HCEC 1CT (cell line): ENCODE data around the gene SIX4.
A peak's percentile ranks its signal among the peaks of the same experiment; 100 is the strongest.

Source experiments
- DNase-seq: peaks from one replicate; pipeline ENCODE4 v3.0.0-alpha.2; 2017

SIX4 gene

DNA sequence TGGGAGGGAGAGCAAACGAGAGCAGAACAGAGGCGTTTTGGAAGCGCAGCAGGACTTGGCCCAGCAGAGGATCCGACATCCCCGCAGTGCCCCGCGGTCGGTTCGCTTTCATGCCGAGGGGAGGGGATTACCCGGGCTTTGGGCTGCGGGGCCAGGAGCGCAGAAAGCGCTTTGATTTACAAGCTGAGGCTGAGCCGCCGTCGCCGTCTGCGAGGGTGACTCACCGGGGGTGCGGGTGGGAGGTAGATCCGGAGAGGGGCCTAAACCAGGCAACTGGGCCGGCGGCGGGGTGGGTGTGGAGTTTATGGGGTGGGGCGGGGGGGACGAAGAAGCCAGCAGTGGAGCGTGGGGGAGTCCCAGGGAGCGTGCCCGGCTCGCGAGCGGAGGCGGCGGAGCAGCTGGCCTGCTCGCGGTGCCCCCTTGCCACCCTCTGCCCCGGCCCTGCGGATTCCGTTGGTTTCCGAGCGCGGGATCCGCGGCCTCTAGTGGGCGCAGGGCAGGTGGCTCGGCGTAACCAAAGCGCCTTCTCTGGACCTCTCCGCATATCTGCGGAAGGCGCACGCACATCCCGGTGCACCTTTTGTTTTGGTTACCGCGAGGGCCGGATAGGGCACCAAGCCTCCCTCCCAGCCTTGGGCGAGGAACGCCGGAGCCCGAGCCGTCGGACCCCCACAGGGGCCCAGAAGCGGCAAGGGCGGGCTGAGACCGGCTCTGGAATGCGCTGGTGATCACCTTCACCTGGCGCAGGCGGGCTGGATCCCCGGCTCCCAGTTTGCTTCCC, 2.6 kb downstream of the SIX4 start:
- DNase-seq = peak; percentile 55

DNA sequence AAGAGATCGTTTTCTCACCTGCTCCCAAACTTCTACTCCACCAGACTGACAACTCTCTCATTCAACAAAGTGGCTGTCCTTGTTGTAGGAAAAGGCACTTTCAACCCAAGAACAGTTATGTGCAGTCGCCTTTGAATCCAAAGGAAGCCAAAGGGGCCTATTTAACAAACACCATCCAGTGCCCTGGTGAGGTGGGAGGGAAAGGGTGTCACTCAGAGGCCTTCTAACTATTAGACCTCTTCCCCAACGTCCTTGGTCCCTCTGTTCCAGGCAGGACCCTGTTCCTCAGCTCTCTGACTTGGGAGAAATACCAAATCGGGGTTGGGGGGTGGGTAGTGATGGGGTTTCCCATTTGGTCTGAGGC, 3.2 kb downstream of the SIX4 start:
- no peak for DNase-seq

DNA sequence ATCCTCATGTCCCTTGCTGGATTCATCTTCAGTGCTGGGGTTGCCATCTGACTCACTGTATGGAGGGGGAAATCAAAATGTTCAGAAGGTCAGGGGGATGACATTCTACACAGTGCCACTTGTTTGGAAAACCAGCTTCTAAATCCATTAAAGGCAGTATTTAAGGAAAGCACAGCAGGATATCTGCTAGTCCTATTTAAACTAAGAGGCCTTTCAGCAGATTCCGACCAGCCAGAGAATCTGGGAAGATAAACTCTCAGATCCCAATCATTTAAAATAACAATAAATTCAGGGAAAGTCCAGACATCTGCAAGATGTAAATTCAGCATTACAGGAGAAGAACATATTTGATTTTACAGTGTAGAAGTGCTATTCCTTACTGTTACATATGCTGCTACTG, 3.8 kb downstream of the SIX4 start:
- DNase-seq = no peak

DNA sequence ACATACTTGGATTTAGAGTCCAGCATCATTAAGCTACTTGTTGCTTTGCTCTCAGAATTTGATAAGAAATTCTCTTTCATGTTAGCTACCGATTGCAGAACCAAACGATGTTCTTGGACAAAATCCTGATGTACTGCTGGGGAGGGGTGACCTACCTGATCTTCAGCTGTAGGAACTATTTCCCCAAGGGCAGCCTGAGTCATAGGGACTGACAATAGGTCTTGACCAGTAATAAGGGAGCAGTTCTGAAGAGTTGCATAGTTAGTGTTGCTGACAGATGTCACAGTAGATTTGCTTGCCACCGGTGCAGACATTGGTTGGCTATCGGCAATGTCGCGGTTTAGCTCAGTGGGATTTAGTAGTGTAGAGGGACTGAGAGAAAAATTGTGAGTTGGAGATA, 10.6 kb downstream of the SIX4 start:
- DNase-seq = no peak

DNA sequence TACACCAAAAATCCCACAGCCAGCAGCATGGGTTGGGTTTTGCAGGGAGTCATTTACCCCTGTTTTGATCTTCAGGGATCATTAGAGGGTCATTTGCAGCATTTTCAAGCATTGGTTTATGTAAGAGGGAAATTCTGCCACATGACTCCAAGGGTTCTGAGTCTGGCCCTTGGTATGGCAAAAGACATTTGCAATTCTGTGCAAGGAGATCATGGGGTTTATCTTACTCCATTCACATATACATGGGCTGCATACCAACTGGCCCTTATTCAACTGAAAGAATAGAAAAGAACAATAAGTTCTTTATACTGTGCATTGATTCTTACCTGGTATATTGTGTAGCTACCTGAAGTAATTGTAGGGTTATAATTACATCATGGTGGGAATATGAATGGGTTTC, 13.7 kb downstream of the SIX4 start:
- DNase-seq = no peak

DNA sequence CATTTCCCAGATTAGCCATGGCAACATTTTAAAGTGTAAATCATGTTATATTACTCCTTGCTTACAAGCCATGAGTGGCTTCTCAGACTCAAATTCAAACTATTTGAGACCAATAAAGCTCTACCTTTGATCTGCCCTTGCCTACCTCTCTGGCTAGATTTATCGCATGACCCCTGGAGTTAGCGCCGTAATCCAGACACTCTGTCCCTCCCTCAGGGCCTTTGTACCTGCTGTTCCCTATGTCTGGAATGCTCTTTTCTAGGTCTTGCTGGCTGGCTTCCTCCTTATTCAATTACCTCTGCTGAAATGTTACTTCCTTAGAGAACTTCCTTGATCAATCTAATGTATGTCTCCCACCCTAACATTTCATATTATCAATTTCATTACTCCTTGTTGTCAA, 16.3 kb downstream of the SIX4 start:
- no peak for DNase-seq

DNA sequence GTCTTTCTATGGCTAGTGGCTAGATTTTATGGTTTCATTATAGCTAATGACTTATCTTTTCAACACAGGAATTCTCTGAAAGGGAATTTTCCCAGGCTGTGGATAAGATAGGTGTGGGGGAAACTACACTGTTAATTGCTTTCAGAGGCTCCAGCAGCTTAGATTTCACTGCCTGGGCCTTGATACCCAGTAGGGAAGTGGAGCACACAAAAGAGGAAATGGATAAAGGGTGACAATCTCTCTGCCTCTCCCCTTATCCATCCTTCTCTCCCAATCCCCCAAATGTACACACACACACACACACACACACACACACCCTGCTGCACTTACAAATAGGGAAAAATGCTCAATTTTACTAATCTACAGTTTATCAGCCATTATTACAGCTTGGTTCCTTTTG, 19.1 kb downstream of the SIX4 start:
- no peak for DNase-seq

DNA sequence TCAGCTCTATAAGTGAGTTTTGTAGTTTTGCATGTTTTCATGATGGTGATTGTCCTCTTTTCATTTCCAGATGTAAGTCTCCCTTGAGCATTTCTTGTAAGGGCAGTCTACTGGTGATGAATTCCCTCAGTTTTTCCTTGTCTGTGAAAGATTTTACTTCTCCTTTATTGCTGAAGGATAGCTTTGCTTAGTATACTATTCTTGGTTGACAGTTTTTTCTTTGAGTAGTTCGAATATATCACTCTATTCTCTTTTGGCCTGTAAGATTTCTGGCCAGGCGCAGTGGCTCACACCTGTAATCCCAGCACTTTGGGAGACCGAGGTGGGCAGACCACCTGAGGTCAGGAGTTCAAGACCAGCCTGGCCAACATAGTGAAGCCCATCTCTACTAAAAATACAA, 23.6 kb downstream of the SIX4 start:
- DNase-seq = no peak

DNA sequence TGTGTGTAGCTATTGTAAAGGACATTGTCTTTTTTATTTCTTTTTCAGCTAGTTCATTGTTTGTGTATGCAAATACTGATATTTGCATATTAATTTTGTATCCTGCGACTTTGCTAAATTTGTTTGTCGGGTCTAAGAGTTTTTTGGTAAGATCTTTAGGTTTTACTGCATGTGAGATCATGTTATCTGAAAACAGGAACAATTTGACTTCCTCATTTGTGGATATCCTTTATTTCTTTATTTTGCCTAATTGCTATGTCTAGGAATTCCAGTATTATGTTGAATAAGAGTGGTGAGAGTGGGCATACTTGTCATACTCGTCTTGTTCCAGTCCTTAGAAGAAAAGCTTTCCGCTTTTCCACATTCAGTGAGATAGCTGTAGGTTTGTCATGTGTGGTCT, 28.8 kb downstream of the SIX4 start:
- DNase-seq = no peak

DNA sequence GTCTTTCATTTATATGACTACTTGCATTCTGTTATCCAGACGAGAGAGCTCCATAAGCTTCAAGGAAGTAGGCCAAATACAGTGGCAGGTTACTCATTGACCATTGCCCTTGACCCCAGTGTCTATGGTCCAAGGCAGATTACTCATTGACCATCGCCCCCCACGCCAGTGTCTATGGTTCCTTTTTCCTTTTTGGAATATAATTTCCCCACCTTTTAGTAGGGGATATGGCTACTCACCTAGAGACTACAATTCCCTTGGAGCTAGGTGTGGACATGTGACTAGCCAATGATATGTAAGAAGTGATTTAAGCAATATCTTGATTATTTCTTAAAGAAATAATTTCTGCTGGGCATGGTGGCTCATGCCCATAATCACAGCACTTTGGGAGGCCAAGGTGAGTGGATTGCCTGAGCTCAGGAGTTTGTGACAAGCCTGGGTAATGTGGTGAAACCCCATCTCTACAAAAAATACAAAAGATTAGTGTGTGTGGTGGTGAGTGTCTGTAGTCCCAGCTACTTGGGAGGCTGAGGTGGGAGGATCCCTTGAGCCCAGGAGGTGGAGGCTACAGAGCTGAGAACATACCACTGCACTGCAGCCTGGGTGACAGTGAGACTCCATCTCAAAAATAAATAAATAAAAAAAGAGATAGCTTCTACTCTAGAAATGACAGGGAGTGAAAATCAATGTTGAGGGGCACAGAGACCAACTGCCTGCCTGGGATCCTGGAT, 32.6 kb downstream of the SIX4 start:
- DNase-seq = no peak

DNA sequence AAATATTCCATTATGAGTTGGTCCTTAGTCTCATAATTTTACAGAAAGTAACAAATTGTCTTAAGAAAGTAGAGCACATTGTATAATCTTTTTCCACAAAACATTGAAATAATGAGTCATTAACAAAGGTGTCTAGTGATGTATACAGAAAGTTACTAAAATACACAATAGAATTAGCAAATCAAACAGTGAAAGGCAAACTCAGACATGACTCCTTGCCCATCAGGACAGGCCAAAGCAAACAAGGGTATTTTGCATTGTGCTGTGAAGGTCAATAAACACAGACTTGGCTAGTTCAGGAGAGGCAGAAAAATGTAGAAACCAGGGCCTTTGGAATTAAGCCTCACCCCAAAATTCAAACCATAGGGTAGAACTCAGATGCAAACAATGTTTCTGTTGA, 37.3 kb downstream of the SIX4 start:
- no peak for DNase-seq

DNA sequence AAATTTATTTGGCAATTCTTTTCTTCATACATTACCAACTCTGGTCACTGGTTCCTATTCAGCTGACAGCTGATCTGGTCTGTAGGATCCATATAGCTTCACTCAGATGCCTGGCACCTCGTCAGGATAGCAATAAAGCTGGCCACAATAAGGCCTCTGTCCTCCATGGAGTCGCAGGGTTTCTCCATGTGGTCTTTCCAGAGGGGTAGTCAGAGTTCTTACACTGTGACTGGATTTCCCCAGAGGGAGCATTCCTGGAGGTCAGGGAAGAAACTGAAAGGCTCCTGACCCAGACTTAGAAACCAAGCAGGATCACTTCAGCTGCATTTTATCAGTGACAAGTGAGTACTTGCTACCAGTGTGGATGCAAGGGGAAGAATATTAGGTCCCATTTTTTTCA, 39.9 kb downstream of the SIX4 start:
- DNase-seq = no peak

DNA sequence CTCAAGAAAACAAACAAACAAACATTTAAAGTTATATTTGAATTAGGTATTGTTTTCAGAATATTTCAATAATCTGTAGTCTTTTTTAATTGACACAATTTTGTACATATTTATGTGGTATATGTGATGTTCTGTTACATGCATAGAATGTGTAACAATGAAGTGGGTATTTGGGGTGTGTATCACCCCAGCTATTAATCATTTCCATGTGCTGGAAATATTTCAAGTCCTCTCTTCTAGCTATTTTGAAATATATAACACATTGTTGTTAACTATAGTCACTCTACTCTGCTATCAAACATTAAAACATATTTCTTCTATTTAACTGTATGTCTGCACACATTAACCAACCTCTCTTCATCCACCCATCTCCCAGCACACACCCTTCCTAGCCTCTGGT, 42.9 kb downstream of the SIX4 start:
- DNase-seq = peak; percentile 20

DNA sequence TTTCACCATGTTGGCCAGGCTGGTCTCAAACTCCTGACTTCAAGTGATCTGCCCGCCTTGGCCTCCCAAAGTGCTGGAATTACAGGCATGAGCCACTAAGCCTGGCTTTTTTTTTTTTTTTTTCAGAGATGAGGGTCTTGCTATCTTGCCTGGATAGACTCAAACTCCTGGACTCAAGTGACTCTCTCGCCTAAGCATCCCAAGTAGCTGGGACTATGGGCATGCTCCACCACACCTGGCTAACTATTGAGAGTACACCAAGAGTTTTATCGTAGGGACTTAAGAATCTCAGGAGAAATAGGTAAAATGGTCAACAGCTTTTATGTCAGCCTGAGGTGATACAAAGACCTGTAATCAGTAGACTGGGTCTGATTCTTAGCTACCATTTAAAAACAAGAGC, 43.6 kb downstream of the SIX4 start:
- no peak for DNase-seq

DNA sequence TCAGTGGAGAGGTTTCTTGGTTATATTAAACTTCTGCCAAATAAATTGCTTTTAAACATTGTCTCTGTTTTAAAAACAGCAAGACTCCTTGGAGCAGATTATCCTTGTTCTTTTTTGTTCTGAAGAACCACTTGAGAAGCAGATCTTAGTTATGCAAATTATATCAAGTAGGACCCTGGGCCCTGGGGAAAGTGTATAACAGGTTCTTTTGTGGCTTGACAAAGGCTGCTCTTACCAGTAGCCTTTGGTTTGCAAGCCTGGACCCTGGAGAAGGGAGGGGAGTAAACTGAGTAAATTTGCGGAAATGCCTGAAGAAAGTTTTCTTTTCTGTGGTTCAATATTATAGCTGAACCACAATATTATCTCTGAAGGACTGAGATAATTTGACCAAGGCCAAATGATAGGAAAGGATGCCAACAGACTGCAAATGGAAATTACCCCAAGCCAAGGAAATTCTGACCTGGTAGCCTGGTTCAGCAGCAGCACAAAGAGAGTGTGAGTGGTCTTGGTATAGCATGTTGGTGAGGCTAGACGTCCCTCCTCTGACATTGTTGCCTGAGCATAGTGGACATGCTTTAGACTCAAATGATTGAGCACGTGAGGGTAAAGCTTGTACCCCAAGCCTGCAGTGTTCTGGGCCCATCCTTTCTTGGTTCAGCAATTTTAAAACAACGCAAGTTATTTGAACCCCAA, 44.4 kb downstream of the SIX4 start:
- no peak for DNase-seq

DNA sequence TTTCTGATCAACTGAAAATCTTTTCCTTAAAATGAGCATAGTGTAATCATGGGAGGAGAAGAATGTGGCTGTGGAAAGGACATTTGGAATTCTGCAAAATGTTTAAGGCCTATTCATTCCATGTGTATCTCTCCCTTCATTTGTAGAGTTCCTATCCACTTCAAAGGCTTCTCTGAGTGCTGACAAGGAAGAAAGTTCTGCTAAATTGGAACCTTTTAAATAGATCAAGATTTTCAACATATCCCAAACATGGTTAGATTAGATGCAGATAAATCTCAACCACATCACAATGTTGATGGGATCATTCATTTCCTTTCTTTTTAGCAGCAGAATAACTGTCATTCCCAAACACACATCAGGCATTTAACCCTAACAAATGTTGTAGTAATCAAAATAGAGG, 46.5 kb downstream of the SIX4 start:
- no peak for DNase-seq

DNA sequence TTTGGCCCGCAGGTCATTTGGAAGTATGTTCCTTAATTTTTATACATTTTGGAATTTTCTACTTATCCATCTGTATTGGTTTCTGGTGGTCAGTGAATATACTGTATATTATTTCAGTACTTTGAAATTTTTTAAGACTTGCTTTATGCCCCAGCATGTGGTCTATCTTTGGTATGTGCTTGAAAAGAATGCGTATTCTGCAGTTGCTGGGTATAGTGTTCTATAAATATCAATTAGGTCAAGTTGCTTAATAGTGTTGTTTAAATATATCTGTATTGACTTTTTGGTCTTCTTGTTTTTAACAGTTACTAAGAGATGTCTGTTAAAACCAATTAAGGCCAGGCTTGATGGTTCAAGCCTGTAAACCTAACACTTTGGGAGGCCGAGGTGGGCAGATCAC, 53.2 kb downstream of the SIX4 start:
- no peak for DNase-seq

DNA sequence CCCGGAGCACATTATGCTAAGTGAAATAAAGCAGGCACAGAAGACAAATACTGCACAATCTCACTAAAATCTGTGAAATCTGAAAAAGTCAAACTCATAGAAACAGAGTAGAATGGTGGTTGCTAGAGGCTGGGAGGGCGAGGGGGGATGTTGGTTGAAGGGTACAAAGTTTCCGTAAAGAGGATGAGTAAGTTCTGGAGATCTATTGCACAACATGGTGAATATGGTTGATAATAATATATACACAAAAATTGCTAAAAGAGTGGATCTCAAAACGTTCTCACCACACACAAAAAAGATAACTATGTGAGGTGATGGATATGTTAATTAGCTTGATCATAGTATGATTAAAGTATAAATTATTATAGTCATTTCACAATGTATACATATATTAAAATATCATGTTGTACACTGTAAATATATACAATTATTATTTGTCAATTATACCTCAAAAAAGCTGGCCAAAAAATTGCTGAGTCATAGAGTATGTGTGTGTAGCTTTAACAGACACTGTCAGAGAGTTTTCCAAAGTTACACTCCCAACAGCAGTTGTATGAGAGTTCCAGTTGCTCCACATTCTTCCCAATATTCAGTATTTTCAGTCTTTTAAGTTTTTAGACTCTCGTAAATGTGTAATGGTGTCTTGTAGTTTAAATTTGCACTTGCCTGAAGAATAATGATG, 55.6 kb downstream of the SIX4 start:
- DNase-seq = no peak

DNA sequence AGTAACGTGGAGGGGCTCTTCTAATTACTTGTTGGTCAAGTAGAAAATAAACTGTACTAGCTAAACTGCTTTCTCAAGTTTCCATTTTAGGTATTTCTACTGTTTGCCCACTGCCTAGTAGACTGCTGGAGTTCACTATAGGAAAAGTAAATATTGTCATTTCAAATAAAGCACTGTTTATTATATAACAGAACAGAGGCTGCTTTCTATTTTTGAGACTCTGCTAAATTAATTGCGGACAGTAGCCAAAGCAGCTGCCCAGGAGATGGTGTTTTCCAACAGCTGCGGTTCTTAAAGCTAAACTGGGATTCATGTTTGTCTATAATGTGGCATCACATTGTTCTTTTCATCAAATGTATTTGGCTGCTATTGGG, 59.0 kb downstream of the SIX4 start:
- no peak for DNase-seq

DNA sequence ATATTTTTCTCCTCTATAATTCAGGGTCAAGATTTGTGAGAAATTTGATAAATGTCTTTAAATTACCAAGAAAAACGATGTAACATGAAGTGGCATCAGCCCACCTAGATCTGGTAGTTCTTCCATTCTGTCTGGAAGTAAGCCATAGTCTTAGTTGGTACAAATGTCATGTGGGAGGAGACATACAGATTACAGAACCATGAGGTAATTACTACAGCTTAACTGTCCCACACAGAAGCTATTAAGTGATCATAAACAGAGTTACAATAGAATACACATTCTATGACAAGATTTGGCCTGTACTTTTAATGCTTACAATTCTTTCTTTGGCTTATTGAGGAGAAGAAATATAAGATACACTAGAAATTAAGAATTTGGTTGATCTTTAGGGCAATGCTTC, 61.2 kb downstream of the SIX4 start:
- no peak for DNase-seq

DNA sequence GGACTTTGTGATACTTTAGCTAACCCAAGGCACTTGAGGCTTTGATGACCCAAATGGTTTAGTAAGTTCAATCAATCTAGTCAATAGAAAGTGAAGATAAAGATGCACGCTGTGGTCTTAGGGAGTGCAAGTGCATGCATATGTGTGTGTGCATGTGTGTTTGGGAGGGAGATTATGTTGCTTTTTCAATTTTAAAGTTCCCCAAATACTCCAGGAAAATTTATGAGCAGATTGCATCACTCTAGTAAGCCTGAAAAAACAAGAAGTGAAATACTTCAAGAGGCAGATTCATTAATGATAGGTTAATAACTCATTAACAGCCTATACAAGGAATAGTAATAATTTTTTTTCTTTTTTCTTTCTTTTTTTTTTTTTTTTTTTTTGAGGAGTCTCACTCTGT, 62.4 kb downstream of the SIX4 start:
- DNase-seq = no peak
